Ramos (cell line): ENCODE results near the gene URGCP.

Experiments used
- in situ Hi-C: fragments of 300-500 bp; cut with MboI; formaldehyde crosslinking; loops from one replicate; pipeline ENCODE4 v1.14.3; 2022; ENCODE audit warnings: low sequenced_read_pairs; ENCODE audit not compliant: unreplicated experiment

URGCP gene

GRCh38 chr7:43838201-43838658 lies 68.2 kb downstream of the URGCP start:
- in situ Hi-C loops = loop anchor here (10.0 to 25.0 kb wide), 2 partner anchors 276 to 893 kb away; no protein-coding TSS in a partner anchor

GRCh38 chr7:43834463-43835251 lies 71.7 kb downstream of the URGCP start:
- in situ Hi-C loops = loop anchor here (10.0 to 25.0 kb wide), 2 partner anchors 272 to 890 kb away; no protein-coding TSS in a partner anchor

- in situ Hi-C loops = loop anchor here (10.0 to 25.0 kb wide), 2 partner anchors 269 to 886 kb away; no protein-coding TSS in a partner anchor
Measured at GRCh38 chr7:43830917-43831316, 75.5 kb downstream of the URGCP start.
